ENCODE measurements around the gene GALNT13. TPM values are rescaled to one million over a fixed set of nuclear protein-coding genes. Genes with fewer than 3 reads are reported as not detected.

GALNT13 gene
- total RNA-seq, 1 donor, result 0.36 TPM

- Histone ChIP-seq H3K27ac (ENCODE audit: low read depth, low read length) (no peak overlapping the region), H3K27me3 (ENCODE audit: insufficient read depth, low read length) (no peaks in the 10 kb centered on the region), H4K20me1 (ENCODE audit: insufficient read depth, low read length) (no peaks in the 10 kb centered on the region), H3K4me1 (ENCODE audit: insufficient read depth, low read length) (no peaks in the 10 kb centered on the region), H3K36me3 (ENCODE audit: insufficient read depth, low read length) (no peaks in the 10 kb centered on the region), H2AFZ (ENCODE audit: low read length) (no peak overlapping the region), H3K4me3 (ENCODE audit: insufficient read depth, low read length) (no peak overlapping the region), H3K79me2 (ENCODE audit: insufficient read depth, low read length) (no peaks in the 10 kb centered on the region), H3K4me2 (ENCODE audit: insufficient read depth, low read length) (no peak overlapping the region), H3K9me3 (ENCODE audit: low read depth, low read length) (no peaks in the 10 kb centered on the region)
- DNase-seq (ENCODE audit: insufficient read length, low spot score, missing footprints), result no peak
- TF ChIP-seq CTCF (IDR thresholded peaks at IDR 0.05; ENCODE audit: extremely low read depth, low read depth, low read length), result no peak
These were observed 537.1 kb downstream of the GALNT13 start for GRCh38 chr2:154408786-154409185.

GRCh38 chr2:154422251-154422650 lies 550.5 kb downstream of the GALNT13 start:
- no peak for DNase-seq (ENCODE audit: insufficient read length, low spot score, missing footprints)
- no peak for TF ChIP-seq CTCF (IDR thresholded peaks at IDR 0.05; ENCODE audit: extremely low read depth, low read depth, low read length)
- Histone ChIP-seq H3K27me3 (ENCODE audit: insufficient read depth, low read length) (no peaks in the 10 kb centered on the region), H3K4me2 (ENCODE audit: insufficient read depth, low read length) (no peak overlapping the region), H3K4me3 (ENCODE audit: insufficient read depth, low read length) (no peak overlapping the region), H3K9me3 (ENCODE audit: low read depth, low read length) (no peaks in the 10 kb centered on the region), H2AFZ (ENCODE audit: low read length) (no peak overlapping the region), H3K4me1 (ENCODE audit: insufficient read depth, low read length) (no peaks in the 10 kb centered on the region), H3K27ac (ENCODE audit: low read depth, low read length) (no peak overlapping the region), H4K20me1 (ENCODE audit: insufficient read depth, low read length) (no peaks in the 10 kb centered on the region), H3K36me3 (ENCODE audit: insufficient read depth, low read length) (no peaks in the 10 kb centered on the region), H3K79me2 (ENCODE audit: insufficient read depth, low read length) (no peaks in the 10 kb centered on the region)

- no peaks in the 10 kb centered on the region for H3K27me3 ChIP-seq (ENCODE audit: insufficient read depth, low read length)
- no peaks in the 10 kb centered on the region for H4K20me1 ChIP-seq (ENCODE audit: insufficient read depth, low read length)
- H3K79me2 ChIP-seq (ENCODE audit: insufficient read depth, low read length), result no peaks in the 10 kb centered on the region
- no peaks in the 10 kb centered on the region for H3K4me1 ChIP-seq (ENCODE audit: insufficient read depth, low read length)
- TF ChIP-seq CTCF (IDR thresholded peaks at IDR 0.05; ENCODE audit: extremely low read depth, low read depth, low read length), result no peak
- H3K9me3 ChIP-seq (ENCODE audit: low read depth, low read length), result no peaks in the 10 kb centered on the region
- H3K4me2 ChIP-seq (ENCODE audit: insufficient read depth, low read length), result no peak overlapping the region
- no peak overlapping the region for H3K27ac ChIP-seq (ENCODE audit: low read depth, low read length)
- H3K36me3 ChIP-seq (ENCODE audit: insufficient read depth, low read length), result no peaks in the 10 kb centered on the region
- no peak for DNase-seq (ENCODE audit: insufficient read length, low spot score, missing footprints)
- H3K4me3 ChIP-seq (ENCODE audit: insufficient read depth, low read length), result no peak overlapping the region
- no peak overlapping the region for H2AFZ ChIP-seq (ENCODE audit: low read length)
These were observed 554.3 kb downstream of the GALNT13 start for GRCh38 chr2:154425994-154426393.

GRCh38 chr2:154427453-154427852 lies 555.7 kb downstream of the GALNT13 start:
- no peak overlapping the region for H3K27ac ChIP-seq (ENCODE audit: low read depth, low read length)
- no peaks in the 10 kb centered on the region for H3K9me3 ChIP-seq (ENCODE audit: low read depth, low read length)
- H4K20me1 ChIP-seq (ENCODE audit: insufficient read depth, low read length), result no peaks in the 10 kb centered on the region
- H3K4me1 ChIP-seq (ENCODE audit: insufficient read depth, low read length), result no peaks in the 10 kb centered on the region
- H3K4me3 ChIP-seq (ENCODE audit: insufficient read depth, low read length), result no peak overlapping the region
- H3K79me2 ChIP-seq (ENCODE audit: insufficient read depth, low read length), result no peaks in the 10 kb centered on the region
- no peak for DNase-seq (ENCODE audit: insufficient read length, low spot score, missing footprints)
- H3K4me2 ChIP-seq (ENCODE audit: insufficient read depth, low read length), result no peak overlapping the region
- no peak for TF ChIP-seq CTCF (IDR thresholded peaks at IDR 0.05; ENCODE audit: extremely low read depth, low read depth, low read length)
- no peaks in the 10 kb centered on the region for H3K36me3 ChIP-seq (ENCODE audit: insufficient read depth, low read length)
- H2AFZ ChIP-seq (ENCODE audit: low read length), result no peak overlapping the region
- no peaks in the 10 kb centered on the region for H3K27me3 ChIP-seq (ENCODE audit: insufficient read depth, low read length)
